ENCODE measurements around the gene ACSL5.
"Not testable (repeated sequence)": the region's sequence is repeated elsewhere in the genome, so short reads cannot be mapped to it uniquely, and the experiment has no call there.

DNA sequence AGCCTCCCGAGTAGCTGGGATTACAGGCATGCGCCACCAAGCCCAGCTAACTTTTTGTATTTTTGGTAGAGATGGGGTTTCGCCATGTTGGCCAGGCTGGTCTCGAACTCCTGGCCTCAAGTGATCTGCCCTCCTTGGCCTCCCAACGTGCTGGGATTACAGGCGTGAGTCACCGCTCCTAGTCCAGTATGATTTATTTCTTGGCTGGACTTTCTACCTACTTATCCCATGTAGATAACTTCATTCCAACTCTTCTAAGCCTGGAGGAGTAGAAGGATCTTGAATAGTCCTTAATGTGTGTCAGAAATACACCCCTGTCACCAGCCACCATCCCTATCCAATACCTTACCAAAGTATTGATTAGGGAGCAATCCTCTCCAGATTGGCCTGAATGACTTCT lies 14.1 kb downstream of the ACSL5 start:
- not testable (repeated sequence) for TF ChIP-seq CTCF (conservative IDR thresholded peaks at IDR 0.05); ZFX (IDR thresholded peaks at IDR 0.05)
